ENCODE measurements around the gene FAM174C.

The FAM174C gene

DNA sequence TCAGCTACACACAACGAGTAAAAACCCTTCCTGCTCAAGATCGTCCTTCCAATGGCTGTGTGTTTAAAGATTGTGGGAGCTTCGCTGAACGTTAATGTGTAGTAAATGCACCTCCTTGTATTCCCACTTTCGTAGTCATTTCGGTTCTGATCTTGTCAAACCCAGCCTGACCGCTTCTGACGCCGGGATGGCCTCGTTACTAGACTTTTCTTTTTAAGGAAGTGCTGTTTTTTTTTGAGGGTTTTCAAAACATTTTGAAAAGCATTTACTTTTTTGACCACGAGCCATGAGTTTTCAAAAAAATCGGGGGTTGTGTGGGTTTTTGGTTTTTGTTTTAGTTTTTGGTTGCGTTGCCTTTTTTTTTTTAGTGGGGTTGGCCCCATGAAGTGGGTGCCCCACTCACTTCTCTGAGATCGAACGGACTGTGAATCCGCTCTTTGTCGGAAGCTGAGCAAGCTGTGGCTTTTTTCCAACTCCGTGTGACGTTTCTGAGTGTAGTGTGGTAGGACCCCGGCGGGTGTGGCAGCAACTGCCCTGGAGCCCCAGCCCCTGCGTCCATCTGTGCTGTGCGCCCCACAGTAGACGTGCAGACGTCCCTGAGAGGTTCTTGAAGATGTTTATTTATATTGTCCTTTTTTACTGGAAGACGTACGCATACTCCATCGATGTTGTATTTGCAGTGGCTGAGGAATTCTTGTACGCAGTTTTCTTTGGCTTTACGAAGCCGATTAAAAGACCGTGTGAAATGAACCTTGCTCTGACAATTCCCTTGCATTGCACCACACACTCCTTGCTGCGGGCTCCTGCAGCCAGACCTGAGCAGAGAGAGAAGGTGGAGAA, 2.7 kb upstream of the FAM174C start:
- peak overlapping the region; percentile 99 for H3K27ac ChIP-seq
- TF ChIP-seq ZFX (IDR thresholded peaks at IDR 0.05; ENCODE audit: borderline replicate concordance), result no peak
- TF ChIP-seq, protein P1, sequence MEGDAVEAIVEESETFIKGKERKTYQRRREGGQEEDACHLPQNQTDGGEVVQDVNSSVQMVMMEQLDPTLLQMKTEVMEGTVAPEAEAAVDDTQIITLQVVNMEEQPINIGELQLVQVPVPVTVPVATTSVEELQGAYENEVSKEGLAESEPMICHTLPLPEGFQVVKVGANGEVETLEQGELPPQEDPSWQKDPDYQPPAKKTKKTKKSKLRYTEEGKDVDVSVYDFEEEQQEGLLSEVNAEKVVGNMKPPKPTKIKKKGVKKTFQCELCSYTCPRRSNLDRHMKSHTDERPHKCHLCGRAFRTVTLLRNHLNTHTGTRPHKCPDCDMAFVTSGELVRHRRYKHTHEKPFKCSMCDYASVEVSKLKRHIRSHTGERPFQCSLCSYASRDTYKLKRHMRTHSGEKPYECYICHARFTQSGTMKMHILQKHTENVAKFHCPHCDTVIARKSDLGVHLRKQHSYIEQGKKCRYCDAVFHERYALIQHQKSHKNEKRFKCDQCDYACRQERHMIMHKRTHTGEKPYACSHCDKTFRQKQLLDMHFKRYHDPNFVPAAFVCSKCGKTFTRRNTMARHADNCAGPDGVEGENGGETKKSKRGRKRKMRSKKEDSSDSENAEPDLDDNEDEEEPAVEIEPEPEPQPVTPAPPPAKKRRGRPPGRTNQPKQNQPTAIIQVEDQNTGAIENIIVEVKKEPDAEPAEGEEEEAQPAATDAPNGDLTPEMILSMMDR (IDR thresholded peaks at IDR 0.05), result no peak

DNA sequence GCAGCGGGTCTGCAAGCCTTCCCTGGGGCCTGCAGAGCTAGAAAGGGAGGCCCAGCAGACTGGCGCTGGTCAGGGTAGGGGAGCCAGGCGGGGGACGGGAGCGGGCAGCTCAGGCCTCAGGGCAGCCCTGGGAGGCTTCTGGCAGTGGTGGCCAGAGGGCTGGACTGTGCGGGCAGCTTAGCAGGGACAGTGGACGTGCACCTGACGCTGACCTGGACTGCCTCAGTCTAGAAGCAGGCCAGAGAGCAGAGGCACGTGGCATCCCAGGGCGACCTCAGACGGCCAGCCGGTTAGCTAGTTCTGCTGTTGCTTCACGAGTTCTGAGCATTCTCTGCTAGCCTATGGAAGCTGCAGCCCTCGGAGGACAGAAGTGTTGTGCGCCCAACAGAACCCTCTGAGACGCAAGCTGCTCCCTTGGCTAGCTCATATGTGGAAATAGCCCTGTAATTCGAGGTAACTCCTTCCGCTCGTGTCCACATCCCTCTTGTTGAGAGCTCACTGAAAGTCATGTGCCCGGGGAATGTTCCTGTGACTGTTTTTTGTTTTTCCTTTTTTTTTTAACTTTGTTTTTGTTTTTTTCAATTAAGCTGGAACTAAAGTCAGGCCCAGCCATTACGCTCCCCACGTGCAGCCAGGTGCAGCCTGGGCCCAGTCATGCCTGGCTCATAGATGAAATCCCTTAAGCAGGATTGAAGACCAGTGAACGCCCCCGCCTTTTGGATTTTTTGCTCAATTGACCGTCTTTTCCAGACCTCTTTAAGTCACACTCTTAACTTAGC, 1.9 kb upstream of the FAM174C start:
- no peak for TF ChIP-seq ZFX (IDR thresholded peaks at IDR 0.05; ENCODE audit: borderline replicate concordance)
- TF ChIP-seq, protein P1 (IDR thresholded peaks at IDR 0.05), result no peak
- H3K27ac ChIP-seq, result peak overlapping the region; percentile 99

DNA sequence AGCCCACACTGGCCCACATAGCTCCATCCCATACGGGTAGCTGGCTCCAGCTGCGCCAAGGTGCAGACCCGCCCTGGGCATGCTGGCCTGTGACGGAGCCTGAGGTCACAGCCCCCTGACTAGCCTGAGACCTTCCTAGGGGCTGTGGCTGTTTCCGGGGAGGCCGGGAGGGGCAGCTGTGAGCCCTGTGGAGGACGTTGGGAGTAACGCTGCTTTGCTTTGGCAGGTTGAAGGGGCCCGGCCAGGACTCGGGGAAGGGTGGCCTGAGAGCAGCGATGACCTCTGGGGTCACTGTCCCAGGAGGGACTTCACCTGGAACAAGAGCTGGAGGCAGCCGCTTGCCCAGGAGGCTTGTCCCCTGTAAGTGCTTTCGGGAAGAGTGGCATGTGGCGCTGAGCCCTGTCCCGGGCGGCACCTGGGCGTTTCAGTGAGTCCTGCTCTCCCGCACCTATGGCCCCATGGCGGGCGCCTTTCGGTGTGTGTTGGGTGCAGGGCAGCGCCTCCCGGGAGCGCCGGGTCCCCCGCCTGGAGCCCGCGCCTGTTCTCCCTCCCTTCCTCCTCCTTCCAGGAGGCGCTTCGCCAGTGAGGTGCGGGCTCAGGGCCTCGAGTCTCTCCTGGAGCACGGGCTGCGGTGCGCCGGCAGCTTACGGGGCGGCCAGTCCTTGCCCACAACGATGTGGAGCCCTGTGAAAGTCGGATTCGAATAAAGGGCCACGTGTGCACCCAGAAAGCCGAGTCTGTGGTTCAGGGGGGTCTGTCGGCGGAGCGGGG, 1.1 kb upstream of the FAM174C start:
- H3K27ac ChIP-seq, result peak overlapping the region; percentile 99
- TF ChIP-seq ZFX (IDR thresholded peaks at IDR 0.05; ENCODE audit: borderline replicate concordance), result no peak
- TF ChIP-seq, protein P1 (IDR thresholded peaks at IDR 0.05), result no peak

DNA sequence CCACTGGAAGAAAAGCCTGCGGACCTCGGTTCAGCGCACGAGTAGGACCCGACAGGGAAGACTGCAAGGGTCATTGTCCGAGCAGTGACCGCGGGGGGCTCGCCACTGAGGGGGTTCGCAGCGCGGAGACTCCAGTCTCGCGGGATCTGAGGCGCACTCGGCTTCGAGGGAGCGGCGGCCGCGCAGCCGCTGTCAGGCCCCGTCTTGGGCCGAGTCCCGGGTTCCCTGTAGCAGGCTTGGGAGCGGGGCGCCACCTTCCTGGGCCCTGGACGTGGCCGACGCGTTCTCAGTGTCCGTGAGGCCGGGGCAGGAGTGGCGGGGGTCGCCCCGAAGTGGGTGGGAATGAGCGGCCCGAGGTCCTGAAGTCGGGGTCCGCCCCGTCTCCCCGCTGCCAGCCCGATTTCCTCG, 474 bp upstream of the FAM174C start:
- peak overlapping the region; percentile 99 for H3K27ac ChIP-seq

DNA sequence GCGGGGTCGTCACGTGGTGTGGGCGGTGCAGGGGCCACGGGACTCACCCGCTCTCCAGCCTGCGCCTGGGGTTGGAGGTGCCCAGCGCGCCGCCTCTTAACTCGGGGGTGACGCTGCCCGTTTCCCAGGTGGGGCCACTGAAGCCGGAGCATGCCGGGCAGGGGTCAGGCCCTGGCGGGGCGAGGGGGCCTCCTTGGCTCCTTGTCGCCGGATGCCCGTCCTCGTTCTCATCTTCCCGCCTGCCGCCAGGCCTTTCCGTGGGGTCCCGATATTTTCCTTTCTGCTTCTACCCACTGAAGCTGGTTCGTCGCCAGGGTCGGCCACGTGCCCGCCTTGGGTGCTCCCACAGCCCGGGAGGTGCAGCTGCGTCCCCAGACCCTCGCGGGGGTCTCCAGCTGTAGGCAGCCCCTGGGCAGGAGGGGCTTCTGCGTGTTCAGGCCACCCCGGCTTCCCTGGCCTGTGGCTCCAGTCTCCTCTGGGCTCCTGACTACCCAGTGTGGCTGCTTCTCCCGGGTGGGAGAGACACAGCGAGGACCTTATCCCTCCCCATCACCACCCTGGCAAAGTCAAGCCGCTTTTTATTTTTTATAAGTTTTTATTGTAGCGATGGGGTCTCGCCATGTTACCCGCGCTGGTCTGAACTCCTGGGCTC, 772 bp downstream of the FAM174C start:
- H3K27ac ChIP-seq, result peak overlapping the region; percentile 99
- TF ChIP-seq ZFX (IDR thresholded peaks at IDR 0.05; ENCODE audit: borderline replicate concordance), result no peak
- TF ChIP-seq, protein P1 (IDR thresholded peaks at IDR 0.05), result no peak

More for the DNA sequence above, 474 bp upstream of the FAM174C start:
- no peak for TF ChIP-seq ZFX (IDR thresholded peaks at IDR 0.05; ENCODE audit: borderline replicate concordance)
- TF ChIP-seq, protein P1 (IDR thresholded peaks at IDR 0.05), result no peak

DNA sequence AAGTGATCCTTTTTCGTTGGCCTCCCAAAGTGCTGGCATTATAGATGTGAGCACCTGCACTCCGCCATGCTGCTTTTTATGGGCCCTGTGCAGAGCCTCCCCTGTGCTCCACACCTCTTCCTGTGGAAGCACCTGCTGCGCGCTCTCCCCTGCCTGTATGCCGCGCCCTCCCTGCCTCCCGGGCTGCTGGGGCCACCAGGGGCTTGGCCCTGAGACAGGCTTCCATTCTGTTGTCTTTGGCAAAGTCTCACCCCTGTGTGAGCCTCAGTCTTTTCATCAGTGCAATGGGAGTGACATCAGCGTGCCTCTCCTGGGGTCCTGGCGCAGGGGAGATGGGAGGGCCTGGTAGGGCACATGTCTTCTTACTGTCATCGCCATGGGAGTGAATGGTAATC, 1.3 kb downstream of the FAM174C start:
- H3K27ac ChIP-seq, result peak overlapping the region; percentile 99
- no peak for TF ChIP-seq ZFX (IDR thresholded peaks at IDR 0.05; ENCODE audit: borderline replicate concordance)
- TF ChIP-seq, protein P1 (IDR thresholded peaks at IDR 0.05), result no peak
